NOMO-1 (cell line): ENCODE measurements around the gene LDLRAD4.

Experiments used
- DNase-seq, 2 experiments: peaks; one replicate each; lab custom pipeline; 2025; ENCODE audit not compliant: unreplicated experiment in 2 of 2; lab: John Stamatoyannopoulos, UW

Gene LDLRAD4

DNA sequence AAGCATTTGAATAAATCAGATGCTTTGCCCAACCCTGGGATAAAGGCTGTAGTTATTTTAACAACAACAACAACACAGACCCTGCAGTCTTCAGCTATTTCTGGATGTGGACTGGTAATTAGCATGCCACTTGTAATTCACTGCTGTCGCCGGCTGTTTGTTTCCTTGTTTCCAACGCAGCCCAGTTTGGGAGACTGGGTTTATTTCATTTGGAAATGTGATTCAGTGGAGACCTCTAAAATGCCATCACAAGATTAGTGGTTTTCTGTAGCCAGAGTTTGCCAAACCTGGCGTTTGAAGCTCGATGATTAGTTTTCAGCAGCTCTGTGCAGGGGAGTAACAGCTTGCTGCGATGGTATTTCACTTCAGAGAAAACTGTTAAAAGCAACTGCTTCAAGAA, 83.5 kb downstream of the LDLRAD4 start:
- no peak for DNase-seq

- DNase-seq, result peak; percentile 54 to 84
Measured at GRCh38 chr18:13302457-13303225, 84.1 kb downstream of the LDLRAD4 start.

DNA sequence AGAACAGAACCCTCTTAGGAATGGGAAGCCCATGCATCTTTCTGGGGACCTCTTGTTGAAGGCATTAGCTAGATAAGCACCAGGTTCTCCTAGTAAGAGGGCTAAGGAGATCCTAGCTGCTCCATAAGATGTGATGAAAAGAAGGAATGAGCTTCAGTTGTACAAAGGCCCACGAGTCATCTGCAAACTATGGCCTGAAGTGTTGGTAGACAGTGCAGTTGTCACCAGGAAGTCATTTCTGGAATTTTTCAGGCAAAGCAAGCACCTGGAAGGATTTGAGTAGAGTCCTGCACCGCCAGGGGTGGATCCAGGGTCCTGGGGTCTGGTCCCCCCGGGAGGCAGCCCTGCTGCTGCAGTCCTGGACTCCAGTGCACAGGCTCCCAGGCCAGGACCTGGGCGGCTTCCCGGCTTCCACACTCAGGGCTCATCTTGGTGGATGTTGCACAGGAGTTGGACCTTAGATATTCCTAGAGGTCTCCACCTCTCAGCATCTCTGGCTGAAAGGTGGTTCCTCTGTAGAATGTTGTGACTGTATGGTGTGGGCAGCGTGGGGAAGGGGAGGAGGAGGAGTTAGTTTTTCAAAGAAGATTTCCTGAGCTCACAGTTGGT, 85.3 kb downstream of the LDLRAD4 start:
- no peak for DNase-seq

DNA sequence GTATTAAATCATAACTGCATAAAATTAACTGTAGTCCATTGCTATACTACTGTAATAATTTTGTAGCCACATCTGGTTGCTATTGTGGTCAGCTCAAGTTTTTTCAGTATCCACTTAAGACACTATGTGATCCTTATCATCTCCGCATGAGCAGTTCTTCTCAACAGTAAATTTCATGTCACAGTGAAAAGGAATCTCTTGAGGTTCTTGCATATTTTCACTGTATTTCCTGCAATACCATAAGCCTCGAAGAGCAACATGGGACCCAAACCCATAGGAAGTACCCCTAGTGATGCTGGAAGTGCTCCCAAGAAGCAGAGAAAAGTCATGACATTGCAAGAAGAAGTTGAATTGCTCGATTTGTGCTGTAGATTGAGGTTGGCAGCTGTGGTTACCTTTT, 86.7 kb downstream of the LDLRAD4 start:
- DNase-seq, result no peak

DNA sequence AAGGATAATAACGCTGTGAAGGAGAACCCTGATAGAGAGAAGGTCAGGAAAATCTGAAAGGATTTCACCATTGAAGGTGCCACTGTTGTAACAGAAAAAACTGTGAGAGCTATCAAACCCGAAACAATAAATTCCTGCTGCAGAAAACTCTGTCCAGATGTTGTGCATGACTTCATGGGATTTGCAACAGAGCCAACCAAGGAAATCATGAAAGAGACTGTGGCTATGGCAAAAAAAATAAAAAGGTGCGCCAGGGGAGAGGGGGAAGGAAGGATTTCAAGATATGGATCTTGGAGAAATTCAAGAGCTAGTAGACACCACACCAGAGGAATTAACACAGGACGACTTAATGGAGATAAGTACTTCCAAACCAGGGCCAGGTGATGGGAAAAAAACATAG, 88.0 kb downstream of the LDLRAD4 start:
- no peak for DNase-seq

DNA sequence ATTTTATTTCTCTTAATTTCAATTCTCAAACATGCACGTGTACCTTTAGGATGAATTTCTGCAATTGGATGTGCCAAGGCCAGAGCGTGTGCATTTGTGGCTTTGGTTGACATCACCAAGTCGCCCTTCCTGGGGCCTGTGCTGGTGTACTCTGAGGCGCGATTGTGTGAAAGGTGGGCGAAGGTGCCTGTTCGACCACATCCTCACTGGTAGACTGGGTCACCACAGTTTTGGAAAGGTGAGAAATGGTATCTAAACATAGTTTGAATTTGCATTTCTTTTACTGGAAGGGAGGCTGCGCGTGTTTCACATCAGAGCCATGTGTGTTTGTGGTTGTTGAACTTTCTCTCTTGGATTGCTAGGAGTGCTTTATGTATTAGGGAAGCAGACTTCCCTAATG, 89.8 kb downstream of the LDLRAD4 start:
- no peak for DNase-seq

DNA sequence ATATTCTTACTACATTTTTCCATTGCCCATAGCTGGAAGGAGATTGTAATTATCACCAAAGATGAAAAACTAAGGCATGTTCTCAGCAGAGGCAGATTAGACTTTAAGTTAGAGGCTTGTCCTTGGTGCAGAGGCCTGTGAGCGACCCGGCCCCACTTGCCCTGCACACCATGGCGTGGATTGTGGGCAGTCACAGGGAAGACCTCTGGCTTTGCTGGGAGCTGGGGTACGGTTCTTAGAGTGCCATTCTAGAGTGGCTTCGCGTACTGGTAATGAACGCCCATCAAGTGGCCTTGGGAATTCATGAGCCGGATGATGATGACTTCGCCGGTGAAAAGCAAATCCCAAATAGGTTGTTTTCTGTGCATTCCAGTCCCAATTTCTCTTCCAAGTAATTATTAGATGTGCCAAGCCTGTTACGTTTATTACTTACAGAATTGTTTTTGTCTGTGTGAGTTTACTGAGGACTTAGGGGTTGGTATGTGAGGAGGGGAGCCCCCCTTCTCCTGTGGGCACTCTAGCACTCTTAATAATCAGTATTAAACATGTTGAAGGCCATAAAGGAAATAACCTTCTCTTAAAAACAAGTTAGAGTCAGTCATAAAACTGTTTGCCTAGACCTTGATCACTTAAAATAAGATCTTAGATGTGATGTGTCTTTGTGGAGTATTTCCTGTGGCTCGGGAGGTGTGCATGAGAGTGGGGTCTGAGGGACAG, 90.6 kb downstream of the LDLRAD4 start:
- DNase-seq, result no peak

GRCh38 chr18:13309748-13310670, 91.4 kb downstream of the LDLRAD4 start:
- no peak for DNase-seq

DNA sequence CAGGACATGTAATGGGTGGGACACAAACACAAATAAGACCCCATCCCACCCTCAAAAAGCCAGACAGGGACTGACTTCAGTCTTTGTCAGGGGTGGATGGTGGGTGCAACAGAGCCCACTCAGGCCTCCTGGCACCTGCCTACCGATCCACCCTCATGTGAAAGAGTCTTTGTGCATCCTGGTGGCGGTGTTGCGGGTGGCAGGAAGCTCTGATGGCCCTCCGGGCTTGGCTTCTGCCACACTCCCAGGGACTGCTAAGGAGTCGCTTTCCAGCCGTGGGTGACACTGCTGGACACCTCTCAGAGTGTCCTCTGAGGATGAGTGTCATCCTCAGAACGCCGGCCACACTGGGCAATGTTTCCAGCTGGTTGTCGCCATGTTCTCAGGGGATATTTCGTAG, 92.6 kb downstream of the LDLRAD4 start:
- DNase-seq, result no peak

DNA sequence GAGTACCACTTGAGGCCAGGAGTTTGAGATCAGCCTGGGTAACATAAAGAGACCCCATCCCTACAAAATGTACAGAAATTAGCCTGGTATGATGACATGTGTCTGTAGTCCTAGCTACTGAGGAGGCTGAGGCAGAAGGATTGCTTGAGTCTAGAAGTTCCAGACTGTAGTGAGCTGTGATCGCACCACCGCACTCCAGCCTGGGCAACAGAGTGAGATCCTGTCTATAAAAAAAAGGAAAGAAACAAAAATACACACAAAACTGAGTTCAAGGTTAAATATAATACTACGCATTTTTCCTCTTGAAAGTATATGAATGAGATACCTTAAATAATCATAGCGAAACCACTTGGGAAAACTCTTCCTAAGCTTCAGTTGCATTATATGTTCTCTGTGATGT, 94.0 kb downstream of the LDLRAD4 start:
- no peak for DNase-seq

DNA sequence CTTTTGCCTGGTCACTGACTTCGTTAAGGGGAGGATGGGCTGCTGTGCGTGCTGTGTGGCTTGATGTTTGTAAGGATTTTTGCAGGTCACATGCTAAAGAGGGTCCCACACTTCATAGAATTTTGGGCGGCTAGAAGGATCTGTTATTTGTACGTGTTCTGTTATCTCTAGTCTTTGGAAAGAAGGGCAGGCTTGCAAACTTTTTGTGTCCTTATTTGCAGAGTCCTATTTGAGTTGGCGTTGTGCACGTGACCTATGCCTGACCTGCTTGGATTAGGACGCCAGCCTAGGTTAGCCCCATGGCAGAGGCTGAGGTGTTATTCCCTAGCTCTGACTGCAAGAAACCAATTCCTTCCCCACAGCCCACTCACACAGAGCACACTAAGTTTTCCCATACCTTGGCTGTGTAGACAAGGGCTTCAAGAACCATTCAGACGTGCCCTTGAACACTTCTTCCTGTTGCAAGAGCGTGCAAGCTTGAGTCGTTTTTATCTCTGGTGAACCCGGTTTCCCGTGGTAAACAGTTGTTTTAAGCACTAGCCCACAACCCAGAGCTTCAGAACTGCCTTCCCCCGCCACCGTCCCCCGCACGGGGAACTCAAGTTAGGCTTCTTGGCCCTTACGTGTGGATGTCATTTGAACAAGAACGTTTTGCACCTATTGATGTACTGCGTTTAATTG, 94.6 kb downstream of the LDLRAD4 start:
- no peak for DNase-seq

- no peak for DNase-seq
Measured at GRCh38 chr18:13315000-13315399, 96.4 kb downstream of the LDLRAD4 start.

DNA sequence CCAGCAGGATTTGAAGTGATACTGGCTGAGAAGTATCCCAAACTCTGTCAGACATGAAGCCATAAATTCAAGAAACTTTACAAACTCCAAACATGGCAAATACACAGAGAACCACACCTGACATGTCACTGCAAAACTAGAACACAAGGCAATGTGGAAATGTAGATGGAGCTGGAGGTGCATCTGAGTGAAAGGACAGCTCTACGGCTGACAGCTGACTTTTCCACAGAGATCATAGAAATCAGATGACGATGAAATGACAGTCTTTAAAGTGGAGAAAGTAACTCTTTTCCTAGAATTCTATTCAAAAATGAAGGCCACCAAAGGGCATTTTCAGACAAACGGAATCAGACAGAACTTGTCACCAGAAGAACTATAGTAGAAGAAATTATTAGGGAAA, 97.5 kb downstream of the LDLRAD4 start:
- no peak for DNase-seq

- DNase-seq, result no peak
Measured at GRCh38 chr18:13317801-13318200, 99.2 kb downstream of the LDLRAD4 start.

DNA sequence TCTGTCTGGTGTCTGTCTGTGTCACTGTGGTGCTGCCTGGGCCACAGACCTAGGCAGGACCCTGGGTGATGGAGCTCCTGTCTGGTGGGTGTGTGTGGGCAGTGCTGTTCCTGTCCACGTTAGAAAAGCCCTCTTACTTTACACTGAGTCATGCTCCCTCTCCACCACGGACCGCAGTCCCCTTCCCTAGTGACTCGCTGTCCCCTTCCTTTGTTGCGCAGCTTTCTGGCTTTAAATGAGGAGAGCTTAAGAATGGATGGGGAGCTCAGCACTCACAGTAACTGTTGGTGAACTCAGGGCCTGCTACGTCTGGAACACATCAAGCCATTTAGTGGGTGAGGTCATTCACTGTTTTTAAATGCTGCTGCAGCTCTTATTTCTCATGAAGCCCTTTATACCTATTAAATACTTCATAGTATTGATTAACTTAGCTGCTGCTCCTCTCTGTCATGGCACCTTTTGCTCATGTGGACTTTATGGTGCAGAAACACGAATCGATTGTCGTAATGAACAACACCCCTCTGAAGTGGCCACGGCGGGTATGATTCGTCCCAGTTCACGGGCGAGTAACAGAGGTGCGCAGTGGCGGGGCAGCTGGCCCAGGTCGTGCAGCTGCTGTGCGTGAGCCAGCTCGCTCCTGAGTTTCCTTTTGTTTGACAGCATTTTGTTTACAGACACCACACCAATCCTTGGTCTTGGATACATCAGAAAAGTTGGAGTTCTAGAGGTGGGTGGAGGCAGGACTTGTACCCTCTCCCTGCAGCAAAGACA, 100.4 kb downstream of the LDLRAD4 start:
- no peak for DNase-seq

DNA sequence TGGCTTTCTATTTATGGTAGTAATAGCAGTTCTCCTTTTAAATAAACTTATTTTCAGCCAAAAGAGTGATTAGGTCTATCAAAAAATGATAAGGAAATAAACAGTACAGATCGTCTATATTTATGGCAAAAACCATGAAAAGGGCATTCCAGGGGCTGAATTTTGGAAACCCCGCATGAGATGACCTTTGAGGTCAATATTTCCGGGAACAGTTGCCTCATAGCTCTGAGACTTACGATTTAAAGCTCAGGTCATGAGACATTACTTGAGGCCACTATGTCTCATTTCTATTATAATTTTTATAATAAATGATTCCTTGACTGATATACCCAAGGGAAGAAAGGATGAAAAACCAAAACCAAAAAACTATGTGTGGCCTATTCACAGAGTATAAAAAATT, 101.1 kb downstream of the LDLRAD4 start:
- DNase-seq, result no peak

- DNase-seq, result no peak
Measured at GRCh38 chr18:13320096-13320495, 101.5 kb downstream of the LDLRAD4 start.

- DNase-seq, result no peak
Measured at GRCh38 chr18:13320891-13321425, 102.4 kb downstream of the LDLRAD4 start.

- DNase-seq, result peak in 1 of 2 experiments; percentile 2
Measured at GRCh38 chr18:13321923-13322322, 103.4 kb downstream of the LDLRAD4 start.
